Bronchial epithelial cell (primary cell): ENCODE measurements around the gene KCNC4. TPM values are rescaled to one million over a fixed set of nuclear protein-coding genes. Genes with fewer than 3 reads are reported as not detected.

ENCODE experiments used
- DNase-seq: peaks from one replicate; pipeline ENCODE4 v3.0.0-alpha.2; 2010; ENCODE audit warnings: low read depth
- FAIRE-seq: peaks from 2 replicates; lab custom pipeline; 2011; peaks lifted over from hg19 to GRCh38; lab: Jason Lieb, UNC
- H3K27me3 ChIP-seq: 2 replicates; pipeline ENCODE4 v1.5.1; 2011; ENCODE audit warnings: low read length; ENCODE audit not compliant: control insufficient read depth, insufficient read depth
- H3K36me3 ChIP-seq: 2 replicates; pipeline ENCODE4 v1.5.1; 2011; ENCODE audit warnings: low read length; ENCODE audit not compliant: control insufficient read depth, insufficient read depth
- H3K4me3 ChIP-seq: 2 replicates; pipeline ENCODE4 v1.5.1; 2011; ENCODE audit warnings: mild to moderate bottlenecking, low read depth, low read length, control low read depth
- CTCF ChIP-seq: IDR thresholded peaks from 2 replicates; pipeline ENCODE4 v1.5.1; 2011; ENCODE audit warnings: mild to moderate bottlenecking, moderate library complexity, low read length, control low read depth, inconsistent platforms; ENCODE audit not compliant: insufficient read depth, severe bottlenecking
- total RNA-seq: library from RNA; depleted of rRNA; stranded (reverse); fragments of >200 nt; gene quantifications from 2 replicates; pipeline ENCODE4 v1.2.1, GENCODE V29; 2014

Gene KCNC4
- total RNA-seq, 1 donor from 2014 or later: 0.53 TPM

DNA sequence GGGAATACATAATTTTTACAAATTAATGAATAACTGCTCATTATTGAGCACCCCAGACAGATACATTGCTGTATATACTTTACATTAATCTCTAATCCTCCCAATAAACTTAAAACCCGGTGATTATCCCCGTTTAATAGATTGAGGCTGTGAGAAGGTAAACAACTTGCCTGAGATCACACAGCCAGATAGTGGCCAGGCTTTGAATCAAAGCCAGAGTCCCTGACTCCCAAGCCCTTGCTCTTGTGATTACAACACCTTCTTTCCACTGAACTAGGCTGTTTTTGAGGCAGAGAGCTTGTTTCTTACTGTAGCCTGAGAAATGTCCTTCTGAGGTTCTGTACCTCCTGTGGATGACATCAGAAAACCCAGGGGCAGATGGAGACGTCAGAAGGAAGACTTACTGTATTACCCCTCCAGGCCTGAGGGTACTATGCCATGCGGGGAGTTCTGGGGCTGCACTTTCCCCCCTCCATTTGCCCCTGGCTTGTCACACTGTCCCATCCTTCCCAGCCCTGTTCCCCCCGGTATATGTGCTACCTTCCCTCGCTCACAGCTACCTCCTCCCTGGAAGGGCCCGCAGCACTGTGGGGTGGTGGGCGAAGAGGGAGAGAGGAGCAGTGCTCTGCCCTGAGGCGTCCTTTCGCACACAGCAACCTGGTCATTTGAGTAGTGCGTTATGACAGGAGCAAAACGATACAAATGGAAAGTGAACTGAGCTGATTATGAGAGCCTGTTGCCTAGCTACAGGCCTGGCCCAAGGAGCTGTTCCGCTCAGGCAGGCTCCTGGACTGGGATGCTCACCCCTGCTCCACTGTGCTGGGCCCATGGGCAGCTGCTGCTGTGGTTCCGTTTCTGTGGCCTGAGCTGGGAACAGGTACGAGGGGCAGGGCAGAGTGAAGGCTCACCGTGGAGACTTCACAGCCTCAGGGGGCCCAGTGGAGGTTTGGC is 4.6 kb downstream of the KCNC4 start:
- FAIRE-seq (peak; percentile 60), DNase-seq (no peak)
- no peaks in the 10 kb centered on the region for H3K36me3 ChIP-seq
- H3K4me3 ChIP-seq: no peak overlapping the region
- no peak for TF ChIP-seq CTCF
- H3K27me3 ChIP-seq: no peaks in the 10 kb centered on the region

- no peak overlapping the region for H3K4me3 ChIP-seq
These were observed 5.8 kb downstream of the KCNC4 start for GRCh38 chr1:110215621-110216515.

GRCh38 chr1:110216844-110217444 is 6.8 kb downstream of the KCNC4 start:
- H3K36me3 ChIP-seq: no peaks in the 10 kb centered on the region
- no peak overlapping the region for H3K4me3 ChIP-seq
- H3K27me3 ChIP-seq: no peaks in the 10 kb centered on the region
- no peak for TF ChIP-seq CTCF
- DNase-seq (no peak), FAIRE-seq (no peak)

More at GRCh38 chr1:110215621-110216515, 5.8 kb downstream of the KCNC4 start:
- Histone ChIP-seq H3K36me3 (no peaks in the 10 kb centered on the region), H3K27me3 (no peaks in the 10 kb centered on the region)
- DNase-seq (no peak), FAIRE-seq (no peak)
- no peak for TF ChIP-seq CTCF

DNA sequence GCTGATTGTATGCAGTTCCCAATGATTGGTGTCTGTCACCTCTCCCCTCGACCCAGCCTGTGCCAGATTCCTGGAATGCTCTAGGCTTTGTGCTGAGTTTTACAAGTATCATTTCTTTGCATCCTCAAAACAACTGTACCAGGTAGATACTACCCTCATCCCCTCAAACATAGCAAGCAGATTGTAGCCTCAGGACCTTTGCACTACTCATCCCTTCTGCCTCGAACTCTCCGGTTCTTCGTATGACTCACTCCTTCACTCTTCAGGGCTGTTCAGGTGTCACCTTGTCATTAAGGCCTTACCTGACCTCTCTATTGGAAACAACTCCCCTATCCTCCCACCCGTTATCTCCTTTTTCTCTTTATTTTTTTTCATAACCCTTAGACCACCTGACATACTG is 8.0 kb downstream of the KCNC4 start:
- no peak for FAIRE-seq
- H3K4me3 ChIP-seq: no peak overlapping the region
- DNase-seq: no peak
- no peaks in the 10 kb centered on the region for H3K27me3 ChIP-seq
- no peak for TF ChIP-seq CTCF
- no peaks in the 10 kb centered on the region for H3K36me3 ChIP-seq

DNA sequence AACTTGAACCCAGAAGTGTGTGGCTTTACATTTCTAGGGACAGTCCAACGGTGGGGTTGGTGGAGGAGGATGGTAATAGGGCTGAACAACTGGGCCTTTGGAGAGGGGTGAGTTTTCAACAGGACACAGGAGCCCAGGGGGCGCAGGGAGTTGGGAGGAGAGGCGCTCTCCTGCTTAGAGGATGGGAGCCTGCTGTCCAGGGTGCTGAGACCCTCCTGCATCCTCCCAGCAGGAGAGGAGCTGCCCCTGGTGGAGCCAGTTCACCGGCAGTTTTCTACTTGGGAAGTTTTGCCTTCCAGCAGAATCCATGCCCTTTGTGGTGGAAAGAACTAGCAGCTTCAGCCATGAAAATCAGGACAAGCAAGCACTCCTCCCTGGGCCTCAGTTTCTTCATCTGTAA is 8.6 kb downstream of the KCNC4 start:
- H3K36me3 ChIP-seq: no peaks in the 10 kb centered on the region
- no peak overlapping the region for H3K4me3 ChIP-seq
- DNase-seq (no peak), FAIRE-seq (no peak)
- no peak for TF ChIP-seq CTCF
- H3K27me3 ChIP-seq: no peaks in the 10 kb centered on the region
